Daoy (cell line): ENCODE data around the gene UGT1A6. TPM values are rescaled to one million over a fixed set of nuclear protein-coding genes. Genes with fewer than 3 reads are reported as not detected.
"Not testable (repeated sequence)": the region's sequence is repeated elsewhere in the genome, so short reads cannot be mapped to it uniquely, and the experiment has no call there.

ENCODE experiments used
- DNase-seq: peaks from one replicate; pipeline ENCODE4 v3.0.0-alpha.2; 2015; ENCODE audit warnings: low read depth
- total RNA-seq: library from RNA; depleted of rRNA; stranded (reverse); fragments of >200 nt; shearing (Covaris generic); gene quantifications from 2 replicates; pipeline ENCODE4 v1.2.3, GENCODE V29; 2014

The UGT1A6 gene
- total RNA-seq, 1 experiment from 2014 or later, result not detected

DNA sequence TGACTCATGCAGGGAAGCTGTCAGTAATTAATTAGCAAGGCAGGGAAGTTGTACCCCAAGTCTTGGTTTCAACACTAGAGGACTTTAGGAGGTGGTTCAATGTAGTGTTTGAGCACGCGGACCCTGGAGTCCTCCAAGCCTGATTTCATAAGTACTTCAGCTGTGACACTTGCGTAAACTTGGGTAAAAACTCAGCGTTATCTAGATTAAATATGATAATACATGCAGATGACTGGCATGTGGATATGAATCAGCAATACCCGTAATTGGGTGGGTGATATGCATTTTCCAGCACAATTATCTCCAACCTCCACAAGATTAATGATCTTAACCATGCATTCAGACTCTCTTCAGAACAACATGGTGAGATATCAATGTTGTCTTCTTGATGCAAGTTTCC, 5.8 kb upstream of the UGT1A6 start:
- no peak for DNase-seq

- DNase-seq, result no peak
These were observed 4.3 kb upstream of the UGT1A6 start for GRCh38 chr2:233688341-233688740.

DNA sequence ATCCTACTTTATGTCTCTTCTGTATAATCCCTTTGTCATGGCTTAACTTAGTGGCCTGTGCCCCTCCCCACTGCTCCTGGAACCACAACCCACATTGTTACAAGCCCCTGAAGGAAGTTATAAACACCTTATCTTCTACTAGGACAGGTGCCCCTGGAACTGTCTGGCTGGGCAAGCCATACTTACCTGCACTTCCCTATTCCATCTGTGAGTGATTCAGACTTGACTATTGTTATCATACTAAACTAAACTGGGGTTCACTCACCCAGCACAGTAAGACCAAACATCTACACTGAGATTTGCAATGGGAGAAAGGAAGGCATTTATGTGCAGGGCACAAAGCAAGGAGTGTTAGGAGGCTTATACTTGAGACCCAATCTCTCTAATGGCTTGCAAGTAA, 3.7 kb upstream of the UGT1A6 start:
- no peak for DNase-seq

- DNase-seq, result no peak
These were observed 3.2 kb upstream of the UGT1A6 start for GRCh38 chr2:233689501-233689900.

DNA sequence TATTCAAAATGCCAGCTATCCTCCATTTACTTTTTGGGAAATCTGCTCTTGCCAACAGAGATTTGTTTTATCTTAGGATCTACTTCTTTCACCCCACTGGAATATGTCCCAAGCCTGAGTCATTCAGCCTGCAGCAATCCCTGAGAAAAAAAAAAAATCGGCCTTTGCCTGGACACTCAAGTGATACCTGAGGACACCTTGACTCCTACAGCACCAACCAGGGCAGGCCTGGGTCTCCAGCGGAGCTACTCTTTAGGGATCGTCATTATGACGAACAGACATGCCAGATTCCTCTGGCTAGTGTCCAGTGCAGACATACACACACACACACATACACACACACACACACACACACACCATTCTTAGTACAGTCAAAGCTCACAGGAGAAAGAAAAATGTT, 2.2 kb upstream of the UGT1A6 start:
- peak; percentile 39 for DNase-seq

- DNase-seq, result no peak
These were observed 952 bp upstream of the UGT1A6 start for GRCh38 chr2:233691443-233692433.

GRCh38 chr2:233693963-233694362, 1.3 kb downstream of the UGT1A6 start:
- DNase-seq, result no peak

DNA sequence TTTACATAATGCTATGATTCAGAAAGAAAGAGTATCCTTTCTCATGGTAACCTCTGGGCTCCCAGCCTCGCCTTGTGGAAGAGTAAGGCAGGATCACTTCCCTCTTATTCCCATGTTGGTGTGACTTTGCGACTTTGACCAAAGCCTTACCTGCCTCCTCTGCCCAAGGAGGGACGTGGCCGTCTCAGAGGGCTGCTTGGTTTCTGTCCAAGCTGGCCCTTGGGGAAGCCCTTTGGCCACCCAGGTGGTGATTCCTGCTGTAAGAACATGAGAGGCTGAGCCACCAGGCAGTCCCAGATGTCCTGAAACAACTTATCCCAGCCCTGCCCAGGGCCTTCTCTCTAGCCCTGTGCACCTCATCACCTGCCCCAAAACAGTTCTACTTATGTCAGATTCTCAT, 6.0 kb downstream of the UGT1A6 start:
- DNase-seq, result no peak

- DNase-seq, result no peak
These were observed 6.8 kb downstream of the UGT1A6 start for GRCh38 chr2:233699424-233700027.

- peak; percentile 66 for DNase-seq
These were observed 7.4 kb downstream of the UGT1A6 start for GRCh38 chr2:233700028-233700635.

- DNase-seq, result not testable (repeated sequence)
These were observed 8.2 kb downstream of the UGT1A6 start for GRCh38 chr2:233700842-233701241.

GRCh38 chr2:233702238-233702637, 9.5 kb downstream of the UGT1A6 start:
- no peak for DNase-seq

DNA sequence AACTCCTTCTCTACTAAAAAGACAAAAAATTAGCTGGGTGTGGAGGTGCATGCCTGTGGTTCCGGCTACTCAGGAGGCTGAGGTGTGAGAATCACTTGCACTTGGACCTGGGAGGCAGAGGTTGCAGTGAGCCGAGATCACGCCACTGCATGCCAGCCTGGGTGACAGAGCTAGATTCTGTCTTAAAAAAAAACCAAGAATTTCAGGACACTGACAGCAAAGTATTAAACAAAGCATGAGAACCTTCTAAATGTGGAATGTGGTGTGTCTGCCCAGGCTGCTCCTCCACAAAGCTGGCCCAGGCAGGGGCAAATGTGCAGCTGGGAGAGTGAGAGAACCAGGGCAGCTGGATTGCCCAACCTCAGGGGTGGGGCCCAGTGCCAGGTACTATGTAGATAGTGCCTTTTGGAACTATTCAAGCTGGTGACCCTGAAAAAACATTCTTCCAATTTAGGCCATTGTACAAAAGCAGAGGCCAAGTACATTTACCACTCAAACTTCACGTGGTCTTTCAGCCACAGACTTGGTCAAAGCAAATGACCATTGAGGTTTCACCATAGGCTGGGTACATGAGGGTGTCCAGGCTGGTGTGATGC, 13.3 kb downstream of the UGT1A6 start:
- peak; percentile 39 for DNase-seq

DNA sequence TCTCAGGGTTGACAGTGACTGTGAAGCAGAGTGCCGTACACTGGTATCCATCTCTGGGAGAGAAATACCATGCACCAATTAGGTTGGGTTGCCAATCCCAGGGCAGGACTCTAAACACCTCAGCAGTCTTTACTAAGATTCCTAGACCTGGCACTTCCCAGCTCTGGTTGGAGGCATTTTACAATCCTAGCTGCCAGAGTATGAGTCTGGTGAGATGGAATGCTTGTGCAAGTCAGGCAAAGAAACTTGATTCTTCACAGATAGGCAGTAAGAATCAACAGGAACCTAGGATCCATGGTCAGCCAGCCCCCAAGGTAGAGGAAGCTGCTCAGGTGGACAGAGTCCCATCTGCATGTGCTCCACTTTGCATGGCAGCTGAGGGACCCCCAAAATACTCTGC, 14.0 kb downstream of the UGT1A6 start:
- peak; percentile 62 for DNase-seq

DNA sequence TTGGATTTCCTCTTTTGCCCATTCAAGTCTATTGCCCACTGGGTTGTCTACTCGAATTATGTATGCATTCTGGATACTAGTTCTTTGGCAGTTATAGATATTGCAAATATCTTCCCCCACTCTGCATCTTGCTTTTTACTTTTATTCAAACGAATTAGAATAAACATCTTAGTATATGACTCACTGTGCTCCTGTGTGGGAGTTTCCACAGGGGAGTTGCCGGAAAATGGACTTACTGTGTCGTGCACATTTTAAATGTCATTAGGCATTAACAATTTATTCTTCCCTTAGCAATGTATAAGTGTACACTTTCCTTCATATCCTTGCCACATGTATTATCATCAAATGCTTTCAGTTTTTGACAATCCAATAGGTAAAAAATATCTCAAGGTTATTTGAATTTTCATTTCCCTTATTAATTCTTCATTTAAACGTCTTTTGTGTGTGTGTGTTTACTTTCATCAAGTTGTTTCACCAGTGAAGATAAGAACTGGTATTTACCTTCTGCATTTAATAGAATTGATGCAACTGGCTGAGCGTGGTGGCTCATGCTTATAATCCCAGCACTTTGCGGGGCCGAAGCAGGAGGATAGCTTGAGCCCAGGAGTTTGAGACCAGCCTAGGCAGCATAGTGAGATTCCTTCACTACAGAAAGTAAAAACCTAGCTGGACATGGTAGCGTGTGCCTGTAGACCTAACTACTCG, 15.4 kb downstream of the UGT1A6 start:
- peak; percentile 46 for DNase-seq

- DNase-seq, result no peak
These were observed 16.3 kb downstream of the UGT1A6 start for GRCh38 chr2:233708942-233709341.

- DNase-seq, result peak; percentile 87
These were observed 18.8 kb downstream of the UGT1A6 start for GRCh38 chr2:233711312-233712008.

DNA sequence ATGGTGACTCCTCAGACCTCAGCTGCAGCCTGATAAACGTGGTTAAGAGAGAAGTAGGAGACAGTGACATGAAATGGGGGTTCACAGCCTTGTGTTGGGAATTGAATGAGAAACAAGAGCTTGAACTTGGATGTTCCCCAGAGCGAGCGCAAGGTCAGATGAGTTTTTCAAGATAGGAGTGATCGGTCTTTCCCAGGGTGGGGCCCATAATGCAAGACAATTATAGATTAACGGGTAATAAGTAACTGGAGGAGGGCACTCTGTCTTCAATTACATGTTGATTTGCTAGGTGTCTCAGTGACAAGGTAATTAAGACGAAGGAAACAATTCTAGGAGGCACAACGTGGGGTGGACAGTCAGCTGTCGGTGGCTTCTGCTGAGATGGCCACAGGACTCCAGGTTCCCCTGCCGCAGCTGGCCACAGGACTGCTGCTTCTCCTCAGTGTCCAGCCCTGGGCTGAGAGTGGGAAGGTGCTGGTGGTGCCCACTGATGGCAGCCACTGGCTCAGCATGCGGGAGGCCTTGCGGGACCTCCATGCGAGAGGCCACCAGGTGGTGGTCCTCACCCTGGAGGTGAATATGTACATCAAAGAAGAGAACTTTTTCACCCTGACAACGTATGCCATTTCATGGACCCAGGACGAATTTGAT, 20.0 kb downstream of the UGT1A6 start, which contains the start of gene UGT1A5:
Gene UGT1A5 (plus strand): TSS at position 297 of the 651 bp plus-strand sequence. CDS start 85 bp downstream, at position 382.
- no peak for DNase-seq

DNA sequence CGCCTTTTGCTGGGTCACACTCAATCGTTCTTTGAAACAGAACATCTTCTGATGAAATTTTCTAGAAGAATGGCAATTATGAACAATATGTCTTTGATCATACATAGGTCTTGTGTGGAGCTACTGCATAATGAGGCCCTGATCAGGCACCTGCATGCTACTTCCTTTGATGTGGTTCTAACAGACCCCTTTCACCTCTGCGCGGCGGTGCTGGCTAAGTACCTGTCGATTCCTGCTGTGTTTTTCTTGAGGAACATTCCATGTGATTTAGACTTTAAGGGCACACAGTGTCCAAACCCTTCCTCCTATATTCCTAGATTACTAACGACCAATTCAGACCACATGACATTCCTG, 20.5 kb downstream of the UGT1A6 start:
- DNase-seq, result no peak

- peak; percentile 49 for DNase-seq
These were observed 21.4 kb downstream of the UGT1A6 start for GRCh38 chr2:233714121-233714520.
